HCT116 (cell line): ENCODE data around the gene PDLIM3. TPM values are rescaled to one million over a fixed set of nuclear protein-coding genes. Genes with fewer than 3 reads are reported as not detected.

Experiments
- ATAC-seq: fragments of 200-7000 bp; cut with Tn5 transposase; 2 replicates; pipeline ENCODE4 v1.9.1; 2020; ENCODE audit warnings: mild to moderate bottlenecking, moderate library complexity
- BruUV-seq: library from RNA; stranded (reverse); fragments of 400-500 nt; replicated peaks from 2 replicates; lab custom pipeline; 2021; lab: Mats Ljungman, UMichigan
- CTCF ChIA-PET: fragments of 300-600 bp; sonication (Branson Sonifier 250); formaldehyde crosslinking; loops from one replicate; lab custom pipeline; 2021; ENCODE audit warnings: antibody characterized with exemption; lab: Charles Lee
- POLR2A ChIA-PET: fragments of 300-600, 350-600 bp; sonication (Branson Sonifier 250); formaldehyde crosslinking; loops from one replicate; lab custom pipeline; 2021; ENCODE audit warnings: antibody characterized with exemption; lab: Charles Lee
- RAD21 ChIA-PET, 2 experiments: fragments of 300-600 bp; sonication (Branson Sonifier 250); formaldehyde crosslinking; loops; one replicate each; lab custom pipeline; 2023; ENCODE audit warnings: low total read pairs in 2 of 2; ENCODE audit not compliant: uncharacterized antibody in 2 of 2, unreplicated experiment in 2 of 2, low non-redundant PET in 1 of 2; lab: Charles Lee
- DNase-seq: peaks from one replicate; pipeline ENCODE4 v3.0.0-alpha.2; 2010; ENCODE audit warnings: low read depth, low spot score
- H2AFZ ChIP-seq: fragments of 200-600 bp; shearing (Covaris generic), sonication (generic); 2 replicates; pipeline ENCODE4 v1.6.1; 2017; ENCODE audit warnings: low read depth, mixed run types, mixed read lengths, antibody characterized with exemption, low read length; ENCODE audit not compliant: poor library complexity, severe bottlenecking
- H3K27ac ChIP-seq: 2 replicates; pipeline ENCODE4 v1.5.1; 2012; ENCODE audit warnings: low read depth, low read length
- H3K27me3 ChIP-seq: fragments of 200-600 bp; sonication (generic); 2 replicates; pipeline ENCODE4 v1.6.1; 2016; ENCODE audit warnings: mixed run types, low read length, mixed read lengths; ENCODE audit not compliant: insufficient read depth
- H3K36me3 ChIP-seq, 2 experiments: fragments of 200-500 bp in 1 of 2; fragments of 200-600 bp in 1 of 2; sonication (Bioruptor generic) in 1 of 2; sonication (generic) in 1 of 2; 2 replicates each; pipeline versions ENCODE4 v1.5.1 to v1.6.1; 2014 to 2016; ENCODE audit warnings: low read length in 2 of 2, inconsistent platforms in 1 of 2, mixed read lengths in 1 of 2, mixed run types in 1 of 2; ENCODE audit not compliant: insufficient read depth in 2 of 2, control insufficient read depth in 1 of 2
- H3K4me1 ChIP-seq, 2 experiments: fragments of 200-600 bp in 1 of 2; sonication (generic) in 1 of 2; 2 replicates each; pipeline versions ENCODE4 v1.5.1 to v1.6.1; 2012 to 2017; ENCODE audit warnings: low read length in 2 of 2, inconsistent platforms in 1 of 2, mild to moderate bottlenecking in 1 of 2, mixed read lengths in 1 of 2, mixed run types in 1 of 2, moderate library complexity in 1 of 2; ENCODE audit not compliant: insufficient read depth in 2 of 2, control insufficient read depth in 1 of 2
- H3K4me2 ChIP-seq: fragments of 200-600 bp; sonication (generic); 2 replicates; pipeline ENCODE4 v1.6.1; 2017; ENCODE audit warnings: mixed run types, low read length, mixed read lengths
- H3K4me3 ChIP-seq, 2 experiments: fragments of 200-600 bp in 1 of 2; sonication (generic) in 1 of 2; replicated peaks in 1 of 2; 2 replicates each; pipeline ENCODE4 v1.5.1; 2011 to 2016; ENCODE audit warnings: low read length in 2 of 2, control low read depth in 1 of 2, low read depth in 1 of 2, mild to moderate bottlenecking in 1 of 2, mixed read lengths in 1 of 2, mixed run types in 1 of 2
- H3K79me2 ChIP-seq: fragments of 200-600 bp; sonication (generic); 2 replicates; pipeline ENCODE4 v1.6.1; 2017; ENCODE audit warnings: mild to moderate bottlenecking, mixed run types, low read length, moderate library complexity, mixed read lengths; ENCODE audit not compliant: insufficient read depth
- H3K9ac ChIP-seq: fragments of 200-600 bp; sonication (generic); 2 replicates; pipeline ENCODE4 v1.6.1; 2016; ENCODE audit warnings: low read length, mixed read lengths
- H3K9me2 ChIP-seq: fragments of 200-600 bp; sonication (generic), shearing (Covaris generic); 2 replicates; pipeline ENCODE4 v1.6.1; 2017; ENCODE audit warnings: mixed run types, mild to moderate bottlenecking, moderate library complexity; ENCODE audit not compliant: insufficient read depth
- H3K9me3 ChIP-seq, 2 experiments: fragments of 200-500 bp in 1 of 2; fragments of 200-600 bp in 1 of 2; sonication (Bioruptor generic) in 1 of 2; sonication (generic) in 1 of 2; 2 replicates each; pipeline ENCODE4 v1.6.1; 2014 to 2017; ENCODE audit warnings: low read length in 2 of 2, mixed read lengths in 2 of 2, inconsistent platforms in 1 of 2, low read depth in 1 of 2, mild to moderate bottlenecking in 1 of 2, mixed run types in 1 of 2, moderate library complexity in 1 of 2; ENCODE audit not compliant: control insufficient read depth in 1 of 2, insufficient read depth in 1 of 2
- H4K20me1 ChIP-seq: fragments of 200-600 bp; sonication (generic), shearing (Covaris generic); 2 replicates; pipeline ENCODE4 v1.6.1; 2017; ENCODE audit warnings: mixed run types, mild to moderate bottlenecking, moderate library complexity; ENCODE audit not compliant: insufficient read depth
- ATF3 ChIP-seq: IDR thresholded peaks from 2 replicates; pipeline ENCODE4 v1.6.1; 2012
- CTCF ChIP-seq, 3 experiments: fragments of 200-600 bp in 1 of 3; sonication (generic) in 1 of 3; IDR thresholded peaks in 2 of 3; conservative IDR thresholded peaks in 1 of 3; 2 replicates each; pipeline ENCODE4 v1.5.1; 2012 to 2017; ENCODE audit warnings: low read depth in 2 of 3, low read length in 2 of 3, antibody characterized with exemption in 1 of 3, borderline replicate concordance in 1 of 3, control low read depth in 1 of 3, mild to moderate bottlenecking in 1 of 3, mixed read lengths in 1 of 3, mixed run types in 1 of 3, moderate library complexity in 1 of 3; ENCODE audit not compliant: insufficient read depth in 1 of 3
- ELF1 ChIP-seq: IDR thresholded peaks from 2 replicates; pipeline ENCODE4 v1.6.1; 2012; ENCODE audit warnings: low read depth, borderline replicate concordance
- EZH2 ChIP-seq: fragments of 200-600 bp; sonication (generic); IDR thresholded peaks from 2 replicates; pipeline ENCODE4 v1.6.1; 2017; ENCODE audit warnings: antibody characterized with exemption, mixed run types
- EZH2phosphoT487 ChIP-seq: fragments of 200-600 bp; IDR thresholded peaks from 2 replicates; pipeline ENCODE4 v1.6.1; 2018; ENCODE audit warnings: antibody characterized with exemption, borderline replicate concordance
- FOSL1 ChIP-seq: IDR thresholded peaks from 2 replicates; pipeline ENCODE4 v1.6.1; 2012; ENCODE audit warnings: low read depth
- MAX ChIP-seq: IDR thresholded peaks from 2 replicates; pipeline ENCODE4 v1.6.1; 2012
- POLR2A ChIP-seq: IDR thresholded peaks from 2 replicates; pipeline ENCODE4 v1.7.0; 2011; ENCODE audit warnings: borderline replicate concordance; ENCODE audit not compliant: insufficient read depth, insufficient read length; ENCODE audit errors: extremely low read depth
- POLR2AphosphoS5 ChIP-seq: IDR thresholded peaks from 2 replicates; pipeline ENCODE4 v1.6.1; 2011; ENCODE audit warnings: mild to moderate bottlenecking, low read depth, low read length, moderate library complexity
- RAD21 ChIP-seq: IDR thresholded peaks from 2 replicates; pipeline ENCODE4 v1.6.1; 2012; ENCODE audit warnings: low read depth, mild to moderate bottlenecking
- SRF ChIP-seq: IDR thresholded peaks from 2 replicates; pipeline ENCODE4 v1.6.1; 2012; ENCODE audit warnings: low read depth
- TCF7L2 ChIP-seq: IDR thresholded peaks from 2 replicates; pipeline ENCODE4 v1.7.0; 2011; ENCODE audit warnings: borderline replicate concordance, inconsistent platforms; ENCODE audit not compliant: insufficient read depth, insufficient read length; ENCODE audit errors: extremely low read depth
- ZFX ChIP-seq: fragments of 450-650 bp; IDR thresholded peaks from 2 replicates; pipeline ENCODE4 v1.6.1; 2017
- ZNF274 ChIP-seq: fragments of 200-500 bp; sonication (Bioruptor generic); IDR thresholded peaks from 2 replicates; pipeline ENCODE4 v1.6.1; 2014; ENCODE audit warnings: mild to moderate bottlenecking, low read depth, low read length, inconsistent platforms
- intact Hi-C: fragments of 100-400 bp; cut with micrococcal nuclease; formaldehyde crosslinking; loops from 2 replicates; pipeline ENCODE4 v1.10.0; 2022
- total RNA-seq: library from RNA; stranded (reverse); gene quantifications from one replicate; pipeline ENCODE4 v1.2.1, GENCODE V29; 2021; ENCODE audit not compliant: unreplicated experiment
- TF ChIP-seq, protein P1 (sequence below): IDR thresholded peaks from 2 replicates; pipeline ENCODE4 v1.6.1; 2011; ENCODE audit warnings: mild to moderate bottlenecking, low read length, moderate library complexity; ENCODE audit not compliant: insufficient replicate concordance; ENCODE audit errors: extremely low read depth

Gene PDLIM3
- total RNA-seq, 1 experiment from 2014 or later: 11.5 TPM

DNA sequence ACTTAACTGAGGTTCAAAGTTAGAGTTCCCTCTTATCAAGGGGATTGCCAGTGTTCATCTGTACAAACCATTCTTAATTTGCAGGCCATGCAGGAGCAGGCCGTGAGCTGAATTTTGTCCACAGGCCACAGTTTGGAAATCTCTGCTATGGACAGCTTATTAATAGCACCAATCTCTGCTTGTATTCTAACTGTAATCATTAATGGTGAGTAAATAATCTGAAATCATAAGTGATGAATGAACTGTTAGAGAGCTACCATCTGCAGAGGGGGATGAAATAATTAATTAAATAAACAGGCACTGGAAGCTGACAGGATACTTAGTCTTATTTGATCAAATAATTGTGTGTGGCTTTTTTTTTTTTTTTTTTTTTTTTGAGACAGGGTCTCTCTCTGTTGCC, 48.5 kb upstream of the PDLIM3 start:
- no TSS peak for BruUV-seq
- Histone ChIP-seq H3K79me2 (no peaks in the 10 kb centered on the region), H3K9me3 (no peaks in the 10 kb centered on the region), H4K20me1 (no peaks in the 10 kb centered on the region), H3K4me1 (peaks cover 0 to 7% of the 10 kb centered on the region in 2 experiments; a peak in 3 of 4 replicates), H3K36me3 (no peaks in the 10 kb centered on the region), H3K4me3 (no peak overlapping the region), H3K27ac (no peak overlapping the region), H3K9me2 (no peaks in the 10 kb centered on the region), H3K27me3 (no peaks in the 10 kb centered on the region), H2AFZ (no peak overlapping the region), H3K4me2 (no peak overlapping the region), H3K9ac (no peak overlapping the region)
- DNase-seq: no peak
- ChIA-PET POLR2A (interaction anchor here (0.6 kb wide), 1 partner anchor 24 kb away, joined by 3 read pairs; no protein-coding TSS in a partner anchor), CTCF (interaction anchor here (1.3 kb wide), 1 partner anchor 14 kb away, joined by 4 read pairs; no protein-coding TSS in a partner anchor), RAD21 (no interaction called here)
- ATAC-seq: no peak
- TF ChIP-seq ATF3 (no peak), FOSL1 (no peak), EZH2phosphoT487 (no peak), POLR2A (no peak), SRF (no peak), ELF1 (no peak)
- intact Hi-C loops: no loop called here

DNA sequence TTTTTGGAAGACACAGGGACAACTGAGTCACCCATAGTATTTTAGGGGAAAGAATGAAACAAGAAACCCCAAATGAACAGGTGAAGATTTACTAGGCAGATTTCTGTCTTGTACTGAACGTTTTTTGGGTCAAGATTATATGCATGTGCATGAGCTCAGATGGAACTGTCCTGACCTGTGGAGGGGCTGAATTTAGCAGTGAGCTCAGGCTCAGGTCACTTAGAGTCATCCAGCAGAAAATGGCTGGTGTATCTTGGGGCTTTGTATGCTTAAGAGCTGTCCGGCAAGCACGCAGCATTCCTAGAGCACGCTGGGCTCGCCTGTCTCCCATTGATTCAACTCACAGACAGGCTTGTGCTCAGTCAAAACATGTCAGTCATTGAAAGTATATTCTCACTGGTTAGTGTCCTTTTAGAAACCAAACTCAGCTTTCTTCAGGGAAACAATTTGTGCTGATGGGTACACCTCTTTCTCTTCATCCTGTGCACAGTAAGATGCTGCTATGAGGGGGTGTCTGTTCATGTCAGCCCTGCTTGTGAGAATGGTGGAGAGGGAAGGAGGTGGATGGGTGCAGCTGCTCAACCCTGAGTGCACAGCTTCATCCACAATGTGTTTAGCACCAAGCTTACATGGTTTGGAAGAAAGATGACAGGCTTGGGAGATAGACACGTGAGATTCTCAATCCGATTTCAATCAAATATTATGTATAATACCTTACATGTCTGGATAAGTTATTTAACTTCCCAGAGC, 47.5 kb upstream of the PDLIM3 start:
- H2AFZ ChIP-seq: no peak overlapping the region
- no peak overlapping the region for H3K4me3 ChIP-seq
- no peak for DNase-seq
- H3K79me2 ChIP-seq: no peaks in the 10 kb centered on the region
- ChIA-PET CTCF (no interaction called here), RAD21 (no interaction called here), POLR2A (interaction anchor here (1.6 kb wide), 1 partner anchor 10 kb away, joined by 10 read pairs; no protein-coding TSS in a partner anchor)
- H3K9me3 ChIP-seq: no peaks in the 10 kb centered on the region
- H3K4me1 ChIP-seq: no peaks in the 10 kb centered on the region
- H3K9me2 ChIP-seq: no peaks in the 10 kb centered on the region
- no TSS peak for BruUV-seq
- intact Hi-C loops: no loop called here
- H3K27me3 ChIP-seq: no peaks in the 10 kb centered on the region
- no peaks in the 10 kb centered on the region for H3K36me3 ChIP-seq
- no peak overlapping the region for H3K27ac ChIP-seq
- H3K4me2 ChIP-seq: no peak overlapping the region
- no peak overlapping the region for H3K9ac ChIP-seq
- ATAC-seq: no peak
- no peaks in the 10 kb centered on the region for H4K20me1 ChIP-seq
- TF ChIP-seq ZNF274 (no peak), FOSL1 (no peak), CTCF (IDR thresholded peaks at IDR 0.05 in 2 of 3, conservative IDR thresholded peaks at IDR 0.05 in 1 of 3; ENCODE audit: borderline replicate concordance in 1 of 3, insufficient read depth in 1 of 3, low read depth in 2 of 3, low read length in 2 of 3) (no peak), EZH2 (no peak), TCF7L2 (no peak), MAX (no peak), ZFX (no peak), SRF (no peak), RAD21 (no peak), POLR2AphosphoS5 (no peak), POLR2A (no peak)
- TF ChIP-seq, protein P1, sequence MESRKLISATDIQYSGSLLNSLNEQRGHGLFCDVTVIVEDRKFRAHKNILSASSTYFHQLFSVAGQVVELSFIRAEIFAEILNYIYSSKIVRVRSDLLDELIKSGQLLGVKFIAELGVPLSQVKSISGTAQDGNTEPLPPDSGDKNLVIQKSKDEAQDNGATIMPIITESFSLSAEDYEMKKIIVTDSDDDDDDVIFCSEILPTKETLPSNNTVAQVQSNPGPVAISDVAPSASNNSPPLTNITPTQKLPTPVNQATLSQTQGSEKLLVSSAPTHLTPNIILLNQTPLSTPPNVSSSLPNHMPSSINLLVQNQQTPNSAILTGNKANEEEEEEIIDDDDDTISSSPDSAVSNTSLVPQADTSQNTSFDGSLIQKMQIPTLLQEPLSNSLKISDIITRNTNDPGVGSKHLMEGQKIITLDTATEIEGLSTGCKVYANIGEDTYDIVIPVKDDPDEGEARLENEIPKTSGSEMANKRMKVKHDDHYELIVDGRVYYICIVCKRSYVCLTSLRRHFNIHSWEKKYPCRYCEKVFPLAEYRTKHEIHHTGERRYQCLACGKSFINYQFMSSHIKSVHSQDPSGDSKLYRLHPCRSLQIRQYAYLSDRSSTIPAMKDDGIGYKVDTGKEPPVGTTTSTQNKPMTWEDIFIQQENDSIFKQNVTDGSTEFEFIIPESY: no peak
